AG10803 (cell line): ENCODE data around the gene SOWAHA.
A peak's percentile ranks its signal among the peaks of the same experiment; 100 is the strongest.

ENCODE experiments used
- DNase-seq: peaks from one replicate; pipeline ENCODE4 v3.0.0; 2010; ENCODE audit warnings: low read depth
- H3K4me3 ChIP-seq: 2 replicates; pipeline ENCODE4 v1.5.1; 2011; ENCODE audit warnings: mild to moderate bottlenecking, low read length, control low read depth
- CTCF ChIP-seq: conservative IDR thresholded peaks from 2 replicates; pipeline ENCODE4 v1.5.1; 2011; ENCODE audit warnings: mild to moderate bottlenecking, low read length, control low read depth, inconsistent platforms

SOWAHA gene

GRCh38 chr5:132821791-132822190, 8.7 kb downstream of the SOWAHA start:
- no peak for TF ChIP-seq CTCF
- peak; percentile 50 for DNase-seq
- no peak overlapping the region for H3K4me3 ChIP-seq

GRCh38 chr5:132822650-132823480, 9.8 kb downstream of the SOWAHA start:
- DNase-seq: no peak
- TF ChIP-seq CTCF: no peak
- H3K4me3 ChIP-seq: no peak overlapping the region

GRCh38 chr5:132823481-132824050, 10.5 kb downstream of the SOWAHA start:
- H3K4me3 ChIP-seq: no peak overlapping the region
- no peak for DNase-seq
- no peak for TF ChIP-seq CTCF

- no peak overlapping the region for H3K4me3 ChIP-seq
- TF ChIP-seq CTCF: no peak
These were observed 11.3 kb downstream of the SOWAHA start for GRCh38 chr5:132824426-132824825.

GRCh38 chr5:132825033-132825833, 12.1 kb downstream of the SOWAHA start:
- no peak for DNase-seq
- TF ChIP-seq CTCF: no peak
- no peak overlapping the region for H3K4me3 ChIP-seq

More at GRCh38 chr5:132824426-132824825, 11.3 kb downstream of the SOWAHA start:
- no peak for DNase-seq

DNA sequence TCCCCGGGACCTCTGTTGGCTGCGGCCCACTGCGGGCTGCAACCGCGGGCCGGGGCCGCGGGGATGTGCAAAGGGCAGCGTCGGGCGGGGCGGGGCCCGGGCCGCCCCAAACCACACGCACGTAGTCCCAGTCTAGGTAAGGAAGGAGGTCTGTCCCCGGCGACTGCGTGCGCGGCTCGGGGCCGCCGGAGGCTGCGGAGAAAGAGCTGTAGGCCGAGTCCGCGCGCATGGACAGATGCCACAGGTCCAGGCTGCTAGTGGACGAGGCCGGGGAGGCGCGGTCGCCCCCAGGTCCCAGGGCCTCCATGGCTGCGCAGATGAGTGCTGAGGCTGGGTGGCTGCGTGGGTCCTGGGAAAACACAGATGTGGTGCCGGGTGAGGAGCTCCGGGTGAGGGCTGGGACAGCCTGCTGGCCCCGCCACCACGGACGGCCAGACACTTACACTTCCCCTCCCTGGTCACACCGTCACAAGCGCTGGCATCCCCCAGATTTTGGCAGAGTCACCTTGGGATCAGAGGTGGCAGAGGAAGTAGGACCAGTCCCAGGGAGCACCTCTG, 12.8 kb downstream of the SOWAHA start:
- DNase-seq: no peak
- no peak overlapping the region for H3K4me3 ChIP-seq
- no peak for TF ChIP-seq CTCF
